ENCODE measurements around the gene RENBP. TPM values are rescaled to one million over a fixed set of nuclear protein-coding genes. Genes with fewer than 3 reads are reported as not detected.

RENBP gene
- total and polyA plus RNA-seq, 9 of the 15 experiments (the other 6 are each of a cell fraction or from before 2014, with no cell fraction given): 0.07 to 14.8 (median 10.6) TPM; not detected in 1

- no peak overlapping the region for H3K9ac ChIP-seq (ENCODE audit: insufficient read depth in 1 of 2, low read depth in 2 of 2, low read length in 2 of 2)
- H2AFZ ChIP-seq (ENCODE audit: low read depth, low read length): no peak overlapping the region
- H3K4me1 ChIP-seq (replicated peaks in 1 of 2; ENCODE audit: control insufficient read depth in 2 of 2, insufficient read depth in 2 of 2, low read length in 2 of 2): peaks cover 17 to 26% of the 10 kb centered on the region in 2 experiments
- no peak overlapping the region for H3K4me2 ChIP-seq (ENCODE audit: insufficient read depth, low read length)
- no peaks in the 10 kb centered on the region for H3K9me1 ChIP-seq (ENCODE audit: control insufficient read depth, insufficient read depth, low read length)
- no peak overlapping the region for H3K4me3 ChIP-seq
- intact Hi-C loops (cut with micrococcal nuclease): no loop called here
- H3K27me3 ChIP-seq (ENCODE audit: control insufficient read depth in 2 of 2, insufficient read depth in 2 of 2, low read length in 2 of 2): peaks cover 0 to 17% of the 10 kb centered on the region in 2 experiments; a peak in 3 of 5 replicates
- FAIRE-seq: peak; percentile 96
- ChIA-PET CTCF (ENCODE audit: low intra/inter-chr PET ratio) (interaction anchor here (0.5 kb wide), 1 partner anchor 231 kb away, joined by 4 read pairs; no protein-coding TSS in a partner anchor), POLR2A (interaction anchor here (0.6 to 1.1 kb wide), 6 partner anchors 8 to 123 kb away, joined by 3 to 6 read pairs (median 3); partner anchors contain the start of genes ARHGAP4, IDH3G and SSR4)
- in situ Hi-C loops (cut with MboI): no loop called here
- BruUV-seq (replicated peaks): no TSS peak
- peak; percentile 25 to 95 (median 64) for DNase-seq (ENCODE audit: extremely low read depth in 1 of 4, low spot score in 3 of 4)
- ATAC-seq: peak; percentile 73
- no peaks in the 10 kb centered on the region for H3K9me3 ChIP-seq (replicated peaks; ENCODE audit: control insufficient read depth, insufficient read depth, low read depth, low read length)
- H3K36me3 ChIP-seq (ENCODE audit: control insufficient read depth, insufficient read depth, low read length): no peaks in the 10 kb centered on the region
- H3K27ac ChIP-seq (ENCODE audit: extremely low read depth, low read depth, low read length): no peak overlapping the region
- no peaks in the 10 kb centered on the region for H4K20me1 ChIP-seq (replicated peaks; ENCODE audit: control insufficient read depth, insufficient read depth, low read length)
- H3K79me2 ChIP-seq (ENCODE audit: control insufficient read depth, insufficient read depth, low read length): no peaks in the 10 kb centered on the region
- TF ChIP-seq FOXJ2 (tag; IDR thresholded peaks at IDR 0.05) (peak; percentile 67), TBL1XR1 (IDR thresholded peaks at IDR 0.05; ENCODE audit: low read length in 2 of 2) (peak; percentile 88 to 96; a peak in 3 of 4 replicates), MEF2D (tag; conservative IDR thresholded peaks at IDR 0.05; ENCODE audit: low read depth) (peak; percentile 57; the same call in 1 of the 2 replicates), ZNF3 (CRISPR knock-in tag; IDR thresholded peaks at IDR 0.05) (no peak), BHLHE40 (IDR thresholded peaks at IDR 0.05; ENCODE audit: low read length) (peak; percentile 83), ESRRA (IDR thresholded peaks at IDR 0.05; ENCODE audit: borderline replicate concordance, low read depth) (0 out of 2 replicates have a peak, but pooled peaks have one; percentile 25), ZNF699 (CRISPR knock-in tag; IDR thresholded peaks at IDR 0.05; ENCODE audit: insufficient replicate concordance) (no peak), TEAD1 (CRISPR knock-in tag; IDR thresholded peaks at IDR 0.05) (peak; percentile 94 to 95), TEAD2 (tag; IDR thresholded peaks at IDR 0.05) (peak; percentile 69; the same call in 1 of the 2 replicates), MITF (IDR thresholded peaks at IDR 0.05) (peak; percentile 95), ATF1 (CRISPR knock-in tag; IDR thresholded peaks at IDR 0.05) (no peak), ATF1 (tag; IDR thresholded peaks at IDR 0.05) (peak; percentile 55)
- TF ChIP-seq, protein P1, sequence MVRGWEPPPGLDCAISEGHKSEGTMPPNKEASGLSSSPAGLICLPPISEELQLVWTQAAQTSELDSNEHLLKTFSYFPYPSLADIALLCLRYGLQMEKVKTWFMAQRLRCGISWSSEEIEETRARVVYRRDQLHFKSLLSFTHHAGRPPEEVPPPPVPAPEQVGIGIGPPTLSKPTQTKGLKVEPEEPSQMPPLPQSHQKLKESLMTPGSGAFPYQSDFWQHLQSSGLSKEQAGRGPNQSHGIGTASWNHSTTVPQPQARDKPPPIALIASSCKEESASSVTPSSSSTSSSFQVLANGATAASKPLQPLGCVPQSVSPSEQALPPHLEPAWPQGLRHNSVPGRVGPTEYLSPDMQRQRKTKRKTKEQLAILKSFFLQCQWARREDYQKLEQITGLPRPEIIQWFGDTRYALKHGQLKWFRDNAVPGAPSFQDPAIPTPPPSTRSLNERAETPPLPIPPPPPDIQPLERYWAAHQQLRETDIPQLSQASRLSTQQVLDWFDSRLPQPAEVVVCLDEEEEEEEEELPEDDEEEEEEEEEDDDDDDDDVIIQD (CRISPR knock-in tag; IDR thresholded peaks at IDR 0.05): no peak
- TF ChIP-seq, protein P2, sequence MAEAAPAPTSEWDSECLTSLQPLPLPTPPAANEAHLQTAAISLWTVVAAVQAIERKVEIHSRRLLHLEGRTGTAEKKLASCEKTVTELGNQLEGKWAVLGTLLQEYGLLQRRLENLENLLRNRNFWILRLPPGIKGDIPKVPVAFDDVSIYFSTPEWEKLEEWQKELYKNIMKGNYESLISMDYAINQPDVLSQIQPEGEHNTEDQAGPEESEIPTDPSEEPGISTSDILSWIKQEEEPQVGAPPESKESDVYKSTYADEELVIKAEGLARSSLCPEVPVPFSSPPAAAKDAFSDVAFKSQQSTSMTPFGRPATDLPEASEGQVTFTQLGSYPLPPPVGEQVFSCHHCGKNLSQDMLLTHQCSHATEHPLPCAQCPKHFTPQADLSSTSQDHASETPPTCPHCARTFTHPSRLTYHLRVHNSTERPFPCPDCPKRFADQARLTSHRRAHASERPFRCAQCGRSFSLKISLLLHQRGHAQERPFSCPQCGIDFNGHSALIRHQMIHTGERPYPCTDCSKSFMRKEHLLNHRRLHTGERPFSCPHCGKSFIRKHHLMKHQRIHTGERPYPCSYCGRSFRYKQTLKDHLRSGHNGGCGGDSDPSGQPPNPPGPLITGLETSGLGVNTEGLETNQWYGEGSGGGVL (CRISPR knock-in tag; IDR thresholded peaks at IDR 0.05): no peak
- TF ChIP-seq, protein P3, sequence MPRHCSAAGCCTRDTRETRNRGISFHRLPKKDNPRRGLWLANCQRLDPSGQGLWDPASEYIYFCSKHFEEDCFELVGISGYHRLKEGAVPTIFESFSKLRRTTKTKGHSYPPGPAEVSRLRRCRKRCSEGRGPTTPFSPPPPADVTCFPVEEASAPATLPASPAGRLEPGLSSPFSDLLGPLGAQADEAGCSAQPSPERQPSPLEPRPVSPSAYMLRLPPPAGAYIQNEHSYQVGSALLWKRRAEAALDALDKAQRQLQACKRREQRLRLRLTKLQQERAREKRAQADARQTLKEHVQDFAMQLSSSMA (CRISPR knock-in tag; IDR thresholded peaks at IDR 0.05): no peak
Observed at GRCh38 chrX:153897899-153898298, 46.5 kb downstream of the RENBP start.
